Endodermal cell (in vitro differentiated cells): ENCODE results near the gene CRTC3. TPM values are rescaled to one million over a fixed set of nuclear protein-coding genes. Genes with fewer than 3 reads are reported as not detected.

Experiments used
- DNase-seq: peaks from one replicate; pipeline ENCODE4 v3.0.0-alpha.2; 2017
- H3K27ac ChIP-seq: 2 replicates; pipeline ENCODE4 v1.5.1; 2013; ENCODE audit warnings: mild to moderate bottlenecking, low read depth, low read length, moderate library complexity
- H3K27me3 ChIP-seq: 2 replicates; pipeline ENCODE4 v1.6.1; 2013; ENCODE audit warnings: mild to moderate bottlenecking, low read length, moderate library complexity; ENCODE audit not compliant: insufficient read depth, control insufficient read depth, poor library complexity, severe bottlenecking
- H3K36me3 ChIP-seq: 2 replicates; pipeline ENCODE4 v1.7.0; 2013; ENCODE audit warnings: mild to moderate bottlenecking, low read length, moderate library complexity; ENCODE audit not compliant: control insufficient read depth, insufficient read depth
- H3K4me1 ChIP-seq: one replicate; pipeline ENCODE4 v1.7.0; 2013; ENCODE audit warnings: low read length; ENCODE audit not compliant: control insufficient read depth, insufficient read depth
- H3K4me3 ChIP-seq: 2 replicates; pipeline ENCODE4 v1.5.1; 2013; ENCODE audit warnings: mild to moderate bottlenecking, low read length, moderate library complexity
- H3K9ac ChIP-seq: 2 replicates; pipeline ENCODE4 v1.6.1; 2013; ENCODE audit warnings: mild to moderate bottlenecking, low read length, moderate library complexity; ENCODE audit not compliant: poor library complexity, severe bottlenecking; ENCODE audit errors: extremely low read depth
- H3K9me3 ChIP-seq: 2 replicates; pipeline ENCODE4 v1.6.1; 2013; ENCODE audit warnings: mild to moderate bottlenecking, low read length, moderate library complexity; ENCODE audit not compliant: control insufficient read depth
- H3K27ac Mint-ChIP-seq: 2 replicates; pipeline ENCODE4 v1.8.0; 2020; ENCODE audit warnings: mixed read lengths
- H3K27me3 Mint-ChIP-seq: 2 replicates; pipeline ENCODE4 v1.8.0; 2021; ENCODE audit warnings: mild to moderate bottlenecking, mixed read lengths; ENCODE audit not compliant: insufficient read depth
- H3K36me3 Mint-ChIP-seq: 2 replicates; pipeline ENCODE4 v1.8.0; 2020; ENCODE audit warnings: low read depth, mixed read lengths
- H3K4me1 Mint-ChIP-seq: 2 replicates; pipeline ENCODE4 v1.8.0; 2020; ENCODE audit warnings: mixed read lengths
- H3K4me3 Mint-ChIP-seq: 2 replicates; pipeline ENCODE4 v1.8.0; 2020; ENCODE audit warnings: mild to moderate bottlenecking, moderate library complexity, mixed read lengths
- H3K9me3 Mint-ChIP-seq: 2 replicates; pipeline ENCODE4 v1.8.0; 2020; ENCODE audit warnings: mild to moderate bottlenecking, mixed read lengths
- CTCF ChIP-seq: fragments of 200-600 bp; sonication (generic); conservative IDR thresholded peaks from 2 replicates; pipeline ENCODE4 v1.5.0; 2021; ENCODE audit warnings: antibody characterized with exemption, mild to moderate bottlenecking
- WGBS, 2 experiments: methylation state at CpG; one replicate each; pipeline versions ENCODE4 v1.1.5 to v1.1.7; 2013; ENCODE audit warnings: missing lambda C conversion rate in 2 of 2, mixed read lengths in 1 of 2; ENCODE audit not compliant: insufficient coverage in 1 of 2, insufficient read length in 1 of 2; 5-methylcytosine and 5-hydroxymethylcytosine counted together
- total RNA-seq, 2 donors: library from RNA; stranded (reverse); fragmentation: NEBNext Ultra II Directional in 1 of 2; extraction: Animal tissue kit (Norgen Biotek cat#: 25700) in 1 of 2; gene quantifications; 2 replicates in 1 of 2; 3 replicates in 1 of 2; pipeline ENCODE4 v1.2.1, GENCODE V29; 2021

The CRTC3 gene
- total RNA-seq, 2 donors from 2014 or later: 17.3 to 21.9 TPM

GRCh38 chr15:90618330-90619125 is 88.8 kb downstream of the CRTC3 start:
- no peak overlapping the region for H3K4me3 Mint-ChIP-seq
- H3K4me3 ChIP-seq: no peak overlapping the region
- no peaks in the 10 kb centered on the region for H3K4me1 ChIP-seq
- no peak overlapping the region for H3K27ac Mint-ChIP-seq
- no peaks in the 10 kb centered on the region for H3K27me3 ChIP-seq
- H3K27me3 Mint-ChIP-seq: no peaks in the 10 kb centered on the region
- peaks cover 18% of the 10 kb centered on the region for H3K36me3 Mint-ChIP-seq
- H3K27ac ChIP-seq: no peak overlapping the region
- H3K9me3 Mint-ChIP-seq: no peaks in the 10 kb centered on the region
- no peak overlapping the region for H3K9ac ChIP-seq
- H3K36me3 ChIP-seq: peaks cover 7% of the 10 kb centered on the region
- H3K9me3 ChIP-seq: no peaks in the 10 kb centered on the region
- DNase-seq: no peak
- 83 to 97% methylated on average over 4 of the region's 4 CpGs for WGBS, 2 experiments
- peak; percentile 43 for TF ChIP-seq CTCF
- peaks cover 7% of the 10 kb centered on the region for H3K4me1 Mint-ChIP-seq

- H3K4me3 Mint-ChIP-seq: no peak overlapping the region
- no peaks in the 10 kb centered on the region for H3K9me3 ChIP-seq
- H3K4me3 ChIP-seq: no peak overlapping the region
- DNase-seq: no peak
- H3K36me3 Mint-ChIP-seq: peaks cover 18% of the 10 kb centered on the region
- H3K4me1 ChIP-seq: no peaks in the 10 kb centered on the region
- peaks cover 7% of the 10 kb centered on the region for H3K4me1 Mint-ChIP-seq
- H3K27ac Mint-ChIP-seq: no peak overlapping the region
- no peaks in the 10 kb centered on the region for H3K27me3 Mint-ChIP-seq
- H3K9me3 Mint-ChIP-seq: no peaks in the 10 kb centered on the region
- H3K36me3 ChIP-seq: peaks cover 3% of the 10 kb centered on the region
- H3K27me3 ChIP-seq: no peaks in the 10 kb centered on the region
- no peak overlapping the region for H3K27ac ChIP-seq
- 91 to 92% methylated on average over 7 to 9 of the region's 9 CpGs for WGBS, 2 experiments
- TF ChIP-seq CTCF: peak; percentile 40
- H3K9ac ChIP-seq: no peak overlapping the region
These were observed 89.7 kb downstream of the CRTC3 start for GRCh38 chr15:90619468-90619867.

GRCh38 chr15:90619939-90620338 is 90.2 kb downstream of the CRTC3 start:
- Histone ChIP-seq H3K4me1 (no peaks in the 10 kb centered on the region), H3K27ac (no peak overlapping the region), H3K9ac (no peak overlapping the region), H3K9me3 (no peaks in the 10 kb centered on the region), H3K4me3 (no peak overlapping the region), H3K36me3 (peaks cover 8% of the 10 kb centered on the region), H3K27me3 (no peaks in the 10 kb centered on the region)
- DNase-seq: no peak
- WGBS, 2 experiments: 90 to 95% methylated on average over 3 to 5 of the region's 5 CpGs
- no peaks in the 10 kb centered on the region for H3K27me3 Mint-ChIP-seq
- TF ChIP-seq CTCF: no peak
- H3K4me3 Mint-ChIP-seq: no peak overlapping the region
- H3K36me3 Mint-ChIP-seq: peaks cover 18% of the 10 kb centered on the region
- H3K9me3 Mint-ChIP-seq: no peaks in the 10 kb centered on the region
- no peak overlapping the region for H3K27ac Mint-ChIP-seq
- H3K4me1 Mint-ChIP-seq: peaks cover 7% of the 10 kb centered on the region
